ENCODE results near the gene SLC66A1. TPM values are rescaled to one million over a fixed set of nuclear protein-coding genes. Genes with fewer than 3 reads are reported as not detected.

Gene SLC66A1
- total and polyA plus RNA-seq, 2 of the 13 experiments (the other 11 are each of a cell fraction or from before 2014, with no cell fraction given): 15.4 to 18.9 TPM

GRCh38 chr1:19326748-19327065 lies 14.6 kb downstream of the SLC66A1 start (continued):
- TF ChIP-seq ETV5 (CRISPR knock-in tag; IDR thresholded peaks at IDR 0.05; ENCODE audit: borderline replicate concordance) (no peak), TCF7L2 (IDR thresholded peaks at IDR 0.05; ENCODE audit: low read depth, low read length) (no peak), ZFP1 (CRISPR knock-in tag; IDR thresholded peaks at IDR 0.05) (no peak), ZFP41 (CRISPR knock-in tag; IDR thresholded peaks at IDR 0.05; ENCODE audit: borderline replicate concordance) (no peak), GMEB1 (CRISPR knock-in tag; IDR thresholded peaks at IDR 0.05; ENCODE audit: borderline replicate concordance) (no peak), NR2F1 (CRISPR knock-in tag; IDR thresholded peaks at IDR 0.05) (no peak), FLYWCH1 (CRISPR knock-in tag; IDR thresholded peaks at IDR 0.05) (no peak), MAFK (conservative IDR thresholded peaks at IDR 0.05 in 1 of 2, IDR thresholded peaks at IDR 0.05 in 1 of 2; ENCODE audit: low read length in 2 of 2) (no peak), ZNF788 (CRISPR knock-in tag; IDR thresholded peaks at IDR 0.05; ENCODE audit: borderline replicate concordance) (no peak), ZNF10 (CRISPR knock-in tag; IDR thresholded peaks at IDR 0.05; ENCODE audit: borderline replicate concordance, low read depth) (no peak), MIER2 (CRISPR knock-in tag; IDR thresholded peaks at IDR 0.05) (no peak)

GRCh38 chr1:19327301-19327700 lies 15.2 kb downstream of the SLC66A1 start:
- ATAC-seq: no peak
- in situ Hi-C loops (cut with HindIII; ENCODE audit: extremely low pct_ligation_motif_present, low pct_unique_long_range_greater_than_20kb): no loop called here
- CTCF ChIA-PET (ENCODE audit: low intra/inter-chr PET ratio, low total read pairs): no interaction called here

More at GRCh38 chr1:19327301-19327700, 15.2 kb downstream of the SLC66A1 start:
- TF ChIP-seq NR2F2 (IDR thresholded peaks at IDR 0.05; ENCODE audit: borderline replicate concordance, low read depth) (no peak), MEIS1 (CRISPR knock-in tag; IDR thresholded peaks at IDR 0.05; ENCODE audit: borderline replicate concordance) (no peak), SMAD1 (CRISPR knock-in tag; IDR thresholded peaks at IDR 0.05; ENCODE audit: borderline replicate concordance, low read depth) (no peak), U2AF2 (IDR thresholded peaks at IDR 0.05; ENCODE audit: low read depth, low read length) (no peak)
- intact Hi-C loops (cut with micrococcal nuclease; ENCODE audit: unreplicated experiment): no loop called here
- H3K79me2 ChIP-seq (ENCODE audit: insufficient read depth, low read length): no peaks in the 10 kb centered on the region
- H2AFZ ChIP-seq (ENCODE audit: low read length): no peak overlapping the region
- H3K27me3 ChIP-seq (ENCODE audit: control insufficient read depth in 1 of 2, insufficient read depth in 2 of 2, low read length in 2 of 2): no peaks in the 10 kb centered on the region
- H3K9me3 ChIP-seq (ENCODE audit: low read length): no peaks in the 10 kb centered on the region
- H3K9ac ChIP-seq (ENCODE audit: insufficient read depth, low read depth, low read length): no peak overlapping the region
- no peak overlapping the region for H3K4me3 ChIP-seq (replicated peaks in 1 of 3; ENCODE audit: insufficient read depth in 1 of 3, low read depth in 2 of 3, low read length in 3 of 3)
- no peaks in the 10 kb centered on the region for H3K4me1 ChIP-seq (ENCODE audit: insufficient read depth, low read length)
- BruUV-seq (replicated peaks): no TSS peak
- H3K36me3 ChIP-seq (replicated peaks in 1 of 2; ENCODE audit: control insufficient read depth in 1 of 2, insufficient read depth in 2 of 2, low read length in 2 of 2): peaks cover 16 to 44% of the 10 kb centered on the region in 2 experiments
- no peaks in the 10 kb centered on the region for H4K20me1 ChIP-seq (ENCODE audit: insufficient read depth, low read length)
- H3K4me2 ChIP-seq (ENCODE audit: low read depth, low read length): no peak overlapping the region
- no peak overlapping the region for H3K27ac ChIP-seq (ENCODE audit: extremely low read length, insufficient read depth, low read length)
- DNase-seq (ENCODE audit: low spot score) (no peak), FAIRE-seq (no peak)
- POLR2A ChIA-PET: no interaction called here
- WGBS (ENCODE audit: low lambda C conversion rate): 90% methylated on average over 16 of the region's 16 CpGs

Data from HepG2 (cell line).